ENCODE measurements around the gene GPALPP1. TPM values are rescaled to one million over a fixed set of nuclear protein-coding genes. Genes with fewer than 3 reads are reported as not detected.
"Not testable (repeated sequence)": the region's sequence is repeated elsewhere in the genome, so short reads cannot be mapped to it uniquely, and the experiment has no call there.

The GPALPP1 gene
- polyA plus RNA-seq, 3 donors = 5.4 to 10.1 (median 7.8) TPM

DNA sequence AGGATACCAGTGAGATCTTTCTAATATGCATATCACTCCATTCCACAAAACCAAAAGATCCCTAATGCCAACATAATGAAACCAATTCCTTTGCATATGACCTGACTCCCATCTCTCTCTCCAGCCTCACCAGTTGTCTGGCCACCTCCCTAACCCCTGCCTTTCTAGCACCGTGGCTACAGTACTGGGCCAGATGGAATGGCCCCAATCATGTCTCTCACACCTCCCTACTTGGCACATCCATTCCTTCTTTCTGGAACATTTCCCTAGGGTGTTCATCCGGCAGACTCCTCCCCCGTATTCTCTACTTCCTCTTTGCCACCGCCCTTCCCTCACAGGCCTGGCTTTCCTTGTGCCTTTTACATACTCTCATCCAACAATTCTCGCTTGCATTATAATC, 62.0 kb downstream of the GPALPP1 start:
- no peak overlapping the region for H3K27ac ChIP-seq (ENCODE audit: low read depth, low read length)
- 38 to 68% (median 45%) methylated on average over 5 of the region's 5 CpGs for WGBS, 3 donors

- no peak overlapping the region for H3K27ac ChIP-seq (ENCODE audit: low read depth, low read length)
- 38 to 53% (median 51%) methylated on average over 8 of the region's 8 CpGs for WGBS, 3 donors
These were observed 66.0 kb downstream of the GPALPP1 start for GRCh38 chr13:45055198-45055901.

DNA sequence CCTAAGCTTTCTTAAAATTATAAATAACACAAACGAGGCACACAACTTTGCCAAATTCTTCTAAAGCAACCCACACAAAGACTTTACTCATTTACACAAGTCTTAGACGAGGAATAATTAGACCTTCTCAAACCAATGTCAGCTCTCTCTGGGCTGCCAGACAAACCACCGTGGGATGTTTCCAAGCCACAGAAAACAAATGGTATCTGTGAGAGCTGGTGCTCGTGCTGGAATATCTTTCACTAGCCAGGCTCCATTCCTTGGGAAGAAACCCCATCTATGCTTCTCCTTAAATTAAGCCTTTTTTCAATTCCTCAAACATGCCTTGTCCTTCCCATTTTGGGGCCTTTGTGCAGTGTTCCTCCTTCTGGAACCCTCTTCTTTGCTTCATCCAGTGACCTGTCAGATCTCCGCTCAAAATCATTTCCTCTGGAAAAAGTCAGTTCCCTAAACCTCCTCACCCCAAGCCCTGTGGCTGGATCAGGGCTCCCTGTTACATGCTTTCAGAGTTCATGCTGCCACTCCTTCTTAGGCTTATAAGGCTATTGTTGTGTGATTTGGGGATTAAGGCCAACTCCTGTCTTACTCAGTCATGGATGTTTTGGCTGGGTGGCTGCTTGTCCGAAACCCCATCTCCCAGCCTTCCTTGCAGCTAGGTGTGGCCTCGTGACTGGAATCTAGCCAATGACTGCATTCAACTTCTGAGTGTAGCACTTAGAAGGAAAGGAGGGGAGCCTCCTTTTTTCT, 66.7 kb downstream of the GPALPP1 start:
- WGBS, 3 donors = 45 to 65% (median 48%) methylated on average over 7 of the region's 7 CpGs
- no peak overlapping the region for H3K27ac ChIP-seq (ENCODE audit: low read depth, low read length)

- H3K27ac ChIP-seq (ENCODE audit: low read depth, low read length) = no peak overlapping the region
- WGBS, 3 donors = 84 to 97% (median 94%) methylated on average over 3 of the region's 3 CpGs
These were observed 70.7 kb downstream of the GPALPP1 start for GRCh38 chr13:45060062-45060461.

GRCh38 chr13:45063261-45063860, 74.0 kb downstream of the GPALPP1 start:
- WGBS, 3 donors = 70 to 74% (median 71%) methylated on average over 7 of the region's 7 CpGs
- no peak overlapping the region for H3K27ac ChIP-seq (ENCODE audit: low read depth, low read length)

- not testable (repeated sequence) for H3K27ac ChIP-seq (ENCODE audit: low read depth, low read length)
- 92 to 95% (median 93%) methylated on average over 3 of the region's 3 CpGs for WGBS, 3 donors
These were observed 74.6 kb downstream of the GPALPP1 start for GRCh38 chr13:45063889-45064288.

DNA sequence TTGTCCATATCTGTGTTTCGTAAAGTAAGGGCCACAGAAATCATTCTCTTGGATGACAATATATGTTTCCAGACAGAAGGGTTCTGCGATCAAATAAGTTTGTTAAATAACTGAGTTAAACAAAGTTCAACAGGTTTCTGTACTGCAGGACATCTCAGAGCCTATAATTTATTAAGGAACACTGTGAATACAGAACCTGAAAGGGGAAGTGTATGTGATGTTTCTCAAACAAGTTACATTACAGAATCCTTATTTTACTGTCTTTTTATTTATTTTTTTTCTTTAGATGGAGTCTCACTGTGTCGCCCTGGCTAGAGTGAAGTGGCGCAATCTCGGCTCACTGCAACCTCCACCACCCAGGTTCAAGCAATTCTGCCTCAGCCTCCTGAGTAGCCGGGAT, 75.6 kb downstream of the GPALPP1 start:
- 82 to 94% (median 86%) methylated on average over 6 of the region's 6 CpGs for WGBS, 3 donors
- no peak overlapping the region for H3K27ac ChIP-seq (ENCODE audit: low read depth, low read length)

GRCh38 chr13:45068036-45069001, 79.0 kb downstream of the GPALPP1 start:
- WGBS, 3 donors = 61 to 71% (median 66%) methylated on average over 5 of the region's 5 CpGs
- no peak overlapping the region for H3K27ac ChIP-seq (ENCODE audit: low read depth, low read length)

DNA sequence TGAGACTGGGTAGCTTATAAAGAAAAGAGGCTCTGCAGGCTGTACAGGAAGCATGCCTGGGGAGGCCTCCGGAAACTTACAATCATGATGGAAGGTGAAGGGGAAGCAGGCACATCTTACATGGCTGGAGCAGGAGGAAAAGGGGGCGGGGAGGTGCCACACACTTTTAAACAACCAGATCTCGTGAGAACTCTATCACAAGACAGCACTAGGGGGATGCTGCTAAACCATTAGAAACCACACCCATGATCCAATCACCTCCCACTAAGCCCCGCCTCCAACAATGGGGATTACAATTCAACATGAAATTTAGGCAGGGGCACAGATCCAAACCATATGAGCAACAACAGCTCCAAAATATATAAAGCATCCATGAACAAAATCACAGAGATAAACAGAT, 84.5 kb downstream of the GPALPP1 start:
- no peak overlapping the region for H3K27ac ChIP-seq (ENCODE audit: low read depth, low read length)
- 70 to 79% (median 71%) methylated on average over 4 of the region's 4 CpGs for WGBS, 3 donors

GRCh38 chr13:45074721-45075120, 85.4 kb downstream of the GPALPP1 start:
- no peak overlapping the region for H3K27ac ChIP-seq (ENCODE audit: low read depth, low read length)
- WGBS, 3 donors = 83 to 93% (median 89%) methylated on average over 6 of the region's 6 CpGs

DNA sequence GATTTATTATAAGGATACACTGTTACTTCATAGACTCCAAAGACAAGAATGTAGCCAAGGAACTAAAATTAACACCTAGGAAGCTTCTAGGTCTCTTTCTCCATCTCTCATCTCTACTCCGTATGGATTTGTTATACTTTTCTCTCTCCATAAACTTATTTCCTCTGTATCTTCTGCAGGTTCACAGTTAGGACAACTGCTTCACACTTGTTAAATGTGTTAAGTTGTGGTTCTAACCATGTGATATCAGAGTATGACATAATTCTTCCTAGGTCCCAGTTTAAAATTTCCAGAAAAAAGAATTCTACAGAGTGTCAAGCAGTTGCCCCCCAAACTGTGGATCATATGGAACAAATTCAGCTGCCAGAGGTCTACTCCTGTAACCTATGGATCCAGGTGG, 88.7 kb downstream of the GPALPP1 start:
- 89 to 92% (median 89%) methylated on average over 1 of the region's 1 CpG for WGBS, 3 donors
- no peak overlapping the region for H3K27ac ChIP-seq (ENCODE audit: low read depth, low read length)

Other genes starting within 250 kb of the GPALPP1 start
- 1 to 10 TPM; 1.4 to 3.9 (median 3.1) TPM for gene NUFIP1, start 67 bp upstream of the GPALPP1 start, polyA plus RNA-seq
- 10 to 100 TPM in 1 of 3 donors, 1 to 10 TPM in 2; 8.1 to 12.5 (median 9.1) TPM for gene GTF2F2, start 131.0 kb downstream of the GPALPP1 start, polyA plus RNA-seq
- under 1 TPM in 1 of 3 donors, not detected in 2; 0.37 TPM for gene KCTD4, start 211.5 kb downstream of the GPALPP1 start, polyA plus RNA-seq